ENCODE results near the gene TTC1.

Gene TTC1

GRCh38 chr5:159990506-159990905 lies 18.4 kb upstream of the TTC1 start:
- Histone ChIP-seq H3K79me2 (ENCODE audit: low read length) (no peaks in the 10 kb centered on the region), H2AFZ (ENCODE audit: low read depth, low read length) (no peak overlapping the region), H3K9ac (ENCODE audit: low read length) (no peak overlapping the region), H3K4me1 (ENCODE audit: low read length) (peaks cover 13% of the 10 kb centered on the region), H3K9me3 (ENCODE audit: insufficient read depth, low read length) (0 out of 2 replicates have a peak, but pooled peaks cover 8% of the 10 kb centered on the region), H3K4me3 (ENCODE audit: low read length) (no peak overlapping the region), H4K20me1 (ENCODE audit: insufficient read depth, low read length) (no peaks in the 10 kb centered on the region), H3K27me3 (ENCODE audit: low read depth, low read length) (no peaks in the 10 kb centered on the region), H3K4me2 (ENCODE audit: low read length) (no peak overlapping the region), H3K27ac (ENCODE audit: low read length) (no peak overlapping the region), H3K36me3 (replicated peaks; ENCODE audit: low read depth, low read length) (no peaks in the 10 kb centered on the region)
- TF ChIP-seq CTCF (IDR thresholded peaks at IDR 0.05; ENCODE audit: low read depth, low read length) (peak; percentile 39), EZH2phosphoT487 (IDR thresholded peaks at IDR 0.05; ENCODE audit: low read depth) (no peak)

- no peak for TF ChIP-seq EZH2phosphoT487 (IDR thresholded peaks at IDR 0.05; ENCODE audit: low read depth)
- no peak for TF ChIP-seq CTCF (IDR thresholded peaks at IDR 0.05; ENCODE audit: low read depth, low read length)
- H3K4me3 ChIP-seq (ENCODE audit: low read length), result no peak overlapping the region
- no peak overlapping the region for H2AFZ ChIP-seq (ENCODE audit: low read depth, low read length)
Measured at GRCh38 chr5:159992566-159992965, 16.4 kb upstream of the TTC1 start.

GRCh38 chr5:159993194-159993593 lies 15.7 kb upstream of the TTC1 start:
- Histone ChIP-seq H3K9ac (ENCODE audit: low read length) (no peak overlapping the region), H2AFZ (ENCODE audit: low read depth, low read length) (no peak overlapping the region), H3K4me1 (ENCODE audit: low read length) (peaks cover 4% of the 10 kb centered on the region), H3K27ac (ENCODE audit: low read length) (no peak overlapping the region), H3K27me3 (ENCODE audit: low read depth, low read length) (no peaks in the 10 kb centered on the region), H3K4me2 (ENCODE audit: low read length) (no peak overlapping the region), H3K36me3 (replicated peaks; ENCODE audit: low read depth, low read length) (no peaks in the 10 kb centered on the region), H3K9me3 (ENCODE audit: insufficient read depth, low read length) (0 out of 2 replicates have a peak, but pooled peaks cover 8% of the 10 kb centered on the region), H3K79me2 (ENCODE audit: low read length) (no peaks in the 10 kb centered on the region), H3K4me3 (ENCODE audit: low read length) (no peak overlapping the region), H4K20me1 (ENCODE audit: insufficient read depth, low read length) (no peaks in the 10 kb centered on the region)
- TF ChIP-seq EZH2phosphoT487 (IDR thresholded peaks at IDR 0.05; ENCODE audit: low read depth) (no peak), CTCF (IDR thresholded peaks at IDR 0.05; ENCODE audit: low read depth, low read length) (no peak)

More at GRCh38 chr5:159992566-159992965, 16.4 kb upstream of the TTC1 start:
- Histone ChIP-seq H3K79me2 (ENCODE audit: low read length) (no peaks in the 10 kb centered on the region), H3K9me3 (ENCODE audit: insufficient read depth, low read length) (0 out of 2 replicates have a peak, but pooled peaks cover 8% of the 10 kb centered on the region), H3K4me1 (ENCODE audit: low read length) (peaks cover 7% of the 10 kb centered on the region), H3K4me2 (ENCODE audit: low read length) (no peak overlapping the region), H3K9ac (ENCODE audit: low read length) (no peak overlapping the region), H3K27ac (ENCODE audit: low read length) (no peak overlapping the region), H3K27me3 (ENCODE audit: low read depth, low read length) (no peaks in the 10 kb centered on the region), H4K20me1 (ENCODE audit: insufficient read depth, low read length) (no peaks in the 10 kb centered on the region), H3K36me3 (replicated peaks; ENCODE audit: low read depth, low read length) (no peaks in the 10 kb centered on the region)

GRCh38 chr5:159995907-159996306 lies 13.0 kb upstream of the TTC1 start:
- H3K27ac ChIP-seq (ENCODE audit: low read length), result no peak overlapping the region
- H2AFZ ChIP-seq (ENCODE audit: low read depth, low read length), result no peak overlapping the region
- no peak overlapping the region for H3K4me2 ChIP-seq (ENCODE audit: low read length)
- no peaks in the 10 kb centered on the region for H3K36me3 ChIP-seq (replicated peaks; ENCODE audit: low read depth, low read length)
- H4K20me1 ChIP-seq (ENCODE audit: insufficient read depth, low read length), result no peaks in the 10 kb centered on the region
- H3K9me3 ChIP-seq (ENCODE audit: insufficient read depth, low read length), result 0 out of 2 replicates have a peak, but pooled peaks cover 8% of the 10 kb centered on the region
- no peaks in the 10 kb centered on the region for H3K79me2 ChIP-seq (ENCODE audit: low read length)
- H3K9ac ChIP-seq (ENCODE audit: low read length), result no peak overlapping the region
- no peaks in the 10 kb centered on the region for H3K27me3 ChIP-seq (ENCODE audit: low read depth, low read length)
- TF ChIP-seq CTCF (IDR thresholded peaks at IDR 0.05; ENCODE audit: low read depth, low read length) (no peak), EZH2phosphoT487 (IDR thresholded peaks at IDR 0.05; ENCODE audit: low read depth) (no peak)
- H3K4me3 ChIP-seq (ENCODE audit: low read length), result no peak overlapping the region
- H3K4me1 ChIP-seq (ENCODE audit: low read length), result no peaks in the 10 kb centered on the region
